Hepatocyte (in vitro differentiated cells): Measurements from ENCODE around the gene TRUB1. TPM values are rescaled to one million over a fixed set of nuclear protein-coding genes. Genes with fewer than 3 reads are reported as not detected.
"Not testable (repeated sequence)": the region's sequence is repeated elsewhere in the genome, so short reads cannot be mapped to it uniquely, and the experiment has no call there.

Source experiments
- DNase-seq: peaks from one replicate; pipeline ENCODE4 v3.0.0-alpha.2; 2016; ENCODE audit warnings: low spot score
- H2AFZ ChIP-seq: fragments of 200-600 bp; sonication (generic); 2 replicates; pipeline ENCODE4 v1.6.0; 2016; ENCODE audit warnings: antibody characterized with exemption, mild to moderate bottlenecking
- H3K27ac ChIP-seq: fragments of 200-600 bp; sonication (generic); 2 replicates; pipeline ENCODE4 v1.5.1; 2016; ENCODE audit warnings: mild to moderate bottlenecking
- H3K27me3 ChIP-seq: fragments of 200-600 bp; sonication (generic); 2 replicates; pipeline ENCODE4 v1.6.1; 2016
- H3K36me3 ChIP-seq: fragments of 200-600 bp; sonication (generic); replicated peaks from 2 replicates; pipeline ENCODE4 v1.5.1; 2016; ENCODE audit warnings: low read depth; ENCODE audit not compliant: insufficient read depth
- H3K4me1 ChIP-seq: fragments of 200-600 bp; sonication (generic); 2 replicates; pipeline ENCODE4 v1.5.1; 2016; ENCODE audit warnings: mild to moderate bottlenecking, moderate library complexity; ENCODE audit not compliant: insufficient read depth
- H3K4me2 ChIP-seq: fragments of 200-600 bp; sonication (generic); 2 replicates; pipeline ENCODE4 v1.6.0; 2016
- H3K4me3 ChIP-seq: fragments of 200-600 bp; sonication (generic); 2 replicates; pipeline ENCODE4 v1.5.1; 2016; ENCODE audit warnings: mild to moderate bottlenecking
- H3K79me2 ChIP-seq: fragments of 200-600 bp; sonication (generic); 2 replicates; pipeline ENCODE4 v1.6.0; 2017; ENCODE audit warnings: mild to moderate bottlenecking
- H3K9me2 ChIP-seq: fragments of 200-600 bp; sonication (generic); replicated peaks from 2 replicates; pipeline ENCODE4 v1.6.0; 2017; ENCODE audit warnings: mild to moderate bottlenecking; ENCODE audit not compliant: insufficient read depth
- H3K9me3 ChIP-seq: fragments of 200-600 bp; sonication (generic); 2 replicates; pipeline ENCODE4 v1.5.1; 2016; ENCODE audit warnings: low read depth, mild to moderate bottlenecking
- H4K20me1 ChIP-seq: fragments of 200-600 bp; sonication (generic); 2 replicates; pipeline ENCODE4 v1.6.0; 2016; ENCODE audit warnings: mild to moderate bottlenecking; ENCODE audit not compliant: insufficient read depth, poor library complexity, severe bottlenecking
- CTCF ChIP-seq: fragments of 200-600 bp; sonication (generic); IDR thresholded peaks from 2 replicates; pipeline ENCODE4 v1.5.1; 2016; ENCODE audit warnings: antibody characterized with exemption, mild to moderate bottlenecking; ENCODE audit not compliant: poor library complexity
- EZH2 ChIP-seq: fragments of 200-600 bp; sonication (generic); IDR thresholded peaks from 2 replicates; pipeline ENCODE4 v1.6.1; 2016; ENCODE audit warnings: antibody characterized with exemption, mild to moderate bottlenecking, borderline replicate concordance
- EZH2phosphoT487 ChIP-seq: fragments of 200-600 bp; sonication (generic); IDR thresholded peaks from one replicate; pipeline ENCODE4 v1.6.1; 2018; ENCODE audit warnings: antibody characterized with exemption, mild to moderate bottlenecking, low read depth, moderate library complexity; ENCODE audit not compliant: unreplicated experiment, severe bottlenecking
- WGBS: methylation state at CpG from one replicate; pipeline ENCODE4 v1.1.6; 2016; ENCODE audit warnings: low lambda C conversion rate; ENCODE audit errors: missing lambda C conversion rate; 5-methylcytosine and 5-hydroxymethylcytosine counted together
- polyA plus RNA-seq: library from polyadenylated mRNA; unstranded; fragments of >200 nt; fragmentation: Nextera tagmentation; extraction: Ambion mirVana; gene quantifications from 2 replicates; pipeline ENCODE4 v1.2.1, GENCODE V29; 2016
- total RNA-seq: library from RNA; depleted of rRNA; stranded (reverse); fragments of >200 nt; gene quantifications from 2 replicates; pipeline ENCODE4 v1.2.3, GENCODE V29; 2014

TRUB1 gene
- total RNA-seq (28.0 and 29.0 TPM in 2 replicates), polyA plus RNA-seq (12.0 and 12.3 TPM in 2 replicates)

GRCh38 chr10:114937962-114938855 is at the start of gene TRUB1:
TSS of gene TRUB1 (plus strand) at chr10:114938195. CDS start at chr10:114938254, 59 bp downstream.
- Histone ChIP-seq H3K36me3 (no peaks in the 10 kb centered on the region), H3K4me2 (peak within 1 kb of the TSS; percentile 93), H3K4me1 (peaks cover 6% of the 10 kb centered on the region), H3K79me2 (peaks cover 37% of the 10 kb centered on the region), H3K27me3 (no peaks in the 10 kb centered on the region), H2AFZ (peak within 1 kb of the TSS; percentile 78), H3K9me2 (no peaks in the 10 kb centered on the region), H3K9me3 (no peaks in the 10 kb centered on the region), H3K4me3 (peak within 1 kb of the TSS; percentile 71), H3K27ac (peak within 1 kb of the TSS; percentile 79), H4K20me1 (no peaks in the 10 kb centered on the region)
- 1% methylated on average over 46 of the region's 46 CpGs for WGBS
- DNase-seq, result peak; percentile 95
- TF ChIP-seq CTCF, result no peak
- TF ChIP-seq EZH2, result no peak
- no peak for TF ChIP-seq EZH2phosphoT487

- no peak for DNase-seq
- Histone ChIP-seq H3K79me2 (no peaks in the 10 kb centered on the region), H3K36me3 (no peaks in the 10 kb centered on the region), H3K9me3 (no peaks in the 10 kb centered on the region), H3K4me1 (no peaks in the 10 kb centered on the region), H3K4me3 (no peak overlapping the region), H4K20me1 (no peaks in the 10 kb centered on the region), H3K27ac (no peak overlapping the region), H3K9me2 (no peaks in the 10 kb centered on the region), H3K27me3 (no peaks in the 10 kb centered on the region), H3K4me2 (no peak overlapping the region), H2AFZ (no peak overlapping the region)
- WGBS, result 89% methylated on average over 5 of the region's 5 CpGs
- TF ChIP-seq EZH2, result no peak
- TF ChIP-seq CTCF, result no peak
- no peak for TF ChIP-seq EZH2phosphoT487
Measured at GRCh38 chr10:114893251-114893650, 44.7 kb upstream of the TRUB1 start.

- Histone ChIP-seq H3K4me2 (no peak overlapping the region), H4K20me1 (no peaks in the 10 kb centered on the region), H3K4me3 (no peak overlapping the region), H3K9me2 (no peaks in the 10 kb centered on the region), H3K27ac (no peak overlapping the region), H3K4me1 (no peaks in the 10 kb centered on the region), H3K27me3 (no peaks in the 10 kb centered on the region), H3K79me2 (no peaks in the 10 kb centered on the region), H3K36me3 (no peaks in the 10 kb centered on the region), H2AFZ (no peak overlapping the region), H3K9me3 (no peaks in the 10 kb centered on the region)
- DNase-seq, result no peak
- TF ChIP-seq EZH2phosphoT487 (no peak), EZH2 (no peak), CTCF (no peak)
Measured at GRCh38 chr10:114894911-114895310, 43.1 kb upstream of the TRUB1 start.

- WGBS, result 91% methylated on average over 6 of the region's 6 CpGs
Measured at GRCh38 chr10:114897011-114897410, 41.0 kb upstream of the TRUB1 start.

More at GRCh38 chr10:114897011-114897410, 41.0 kb upstream of the TRUB1 start:
- H3K36me3 ChIP-seq, H3K27ac ChIP-seq, H3K9me2 ChIP-seq, H3K4me2 ChIP-seq, H3K4me3 ChIP-seq, H4K20me1 ChIP-seq, H3K79me2 ChIP-seq, H3K9me3 ChIP-seq, H3K4me1 ChIP-seq, H3K27me3 ChIP-seq, H2AFZ ChIP-seq, DNase-seq: not testable (repeated sequence)
